HepG2 (cell line): Measurements from ENCODE around the gene TAMALIN. TPM values are rescaled to one million over a fixed set of nuclear protein-coding genes. Genes with fewer than 3 reads are reported as not detected.

Experiments used
- ATF7-NPFF ChIP-seq: sonication (generic); formaldehyde crosslinking; IDR thresholded peaks from 2 replicates; pipeline ENCODE4 v1.8.1; 2023; ENCODE audit warnings: mild to moderate bottlenecking, low read depth, missing genetic modification reagents, moderate library complexity
- DDIT3 ChIP-seq: sonication (generic); formaldehyde crosslinking; IDR thresholded peaks from 2 replicates; pipeline ENCODE4 v1.4.0; 2020; ENCODE audit warnings: mild to moderate bottlenecking, missing genetic modification reagents
- FOSL2 ChIP-seq: sonication (generic); formaldehyde crosslinking; IDR thresholded peaks from 2 replicates; pipeline ENCODE4 v1.4.0; 2020; ENCODE audit warnings: missing genetic modification reagents
- FOXA3 ChIP-seq: IDR thresholded peaks from 2 replicates; pipeline ENCODE4 v1.6.1; 2016; ENCODE audit warnings: missing genetic modification reagents, missing compliant biosample characterization
- FOXO4 ChIP-seq: sonication (generic); formaldehyde crosslinking; conservative IDR thresholded peaks from 2 replicates; pipeline ENCODE4 v1.8.1; 2023; ENCODE audit warnings: missing genetic modification reagents
- HDAC1 ChIP-seq: sonication (generic); formaldehyde crosslinking; IDR thresholded peaks from 2 replicates; pipeline ENCODE4 v1.5.1; 2020; ENCODE audit warnings: mild to moderate bottlenecking, missing genetic modification reagents
- KDM5A ChIP-seq: fragments of 200-600 bp; sonication (generic); IDR thresholded peaks from 2 replicates; pipeline ENCODE4 v1.7.0; 2018; ENCODE audit warnings: antibody characterized with exemption, mild to moderate bottlenecking, low read length, borderline replicate concordance
- KMT2A ChIP-seq: sonication (generic); formaldehyde crosslinking; IDR thresholded peaks from 2 replicates; pipeline ENCODE4 v1.4.0; 2020; ENCODE audit warnings: missing genetic modification reagents
- MXD1 ChIP-seq: sonication (generic); formaldehyde crosslinking; IDR thresholded peaks from 2 replicates; pipeline ENCODE4 v1.4.0; 2020; ENCODE audit warnings: mild to moderate bottlenecking, missing genetic modification reagents
- MYPOP ChIP-seq: sonication (generic); formaldehyde crosslinking; IDR thresholded peaks from 2 replicates; pipeline ENCODE4 v1.8.1; 2023; ENCODE audit warnings: mild to moderate bottlenecking, moderate library complexity, missing genetic modification reagents
- NFYB ChIP-seq: sonication (generic); formaldehyde crosslinking; IDR thresholded peaks from 2 replicates; pipeline ENCODE4 v1.4.0; 2020; ENCODE audit warnings: missing genetic modification reagents
- POGK ChIP-seq: sonication (generic); formaldehyde crosslinking; conservative IDR thresholded peaks from 2 replicates; pipeline ENCODE4 v1.8.0; 2022; ENCODE audit warnings: mild to moderate bottlenecking, moderate library complexity, missing genetic modification reagents
- SETDB1 ChIP-seq: sonication (generic); formaldehyde crosslinking; IDR thresholded peaks from 2 replicates; pipeline ENCODE4 v1.5.1; 2020; ENCODE audit warnings: missing genetic modification reagents, mild to moderate bottlenecking, borderline replicate concordance
- ZFP62 ChIP-seq: sonication (generic); formaldehyde crosslinking; IDR thresholded peaks from 2 replicates; pipeline ENCODE4 v1.4.0; 2020; ENCODE audit warnings: missing genetic modification reagents
- ZGPAT ChIP-seq: IDR thresholded peaks from 2 replicates; pipeline ENCODE4 v1.6.1; 2016; ENCODE audit warnings: mild to moderate bottlenecking
- ZNF264 ChIP-seq: sonication (generic); formaldehyde crosslinking; IDR thresholded peaks from 2 replicates; pipeline ENCODE4 v1.4.0; 2020; ENCODE audit warnings: missing genetic modification reagents
- ZNF468 ChIP-seq: sonication (generic); formaldehyde crosslinking; IDR thresholded peaks from 2 replicates; pipeline ENCODE4 v1.8.0; 2022; ENCODE audit warnings: mild to moderate bottlenecking, moderate library complexity, missing genetic modification reagents
- ZNF556 ChIP-seq: sonication (generic); formaldehyde crosslinking; IDR thresholded peaks from 2 replicates; pipeline ENCODE4 v1.4.0; 2020; ENCODE audit warnings: mild to moderate bottlenecking, missing genetic modification reagents, borderline replicate concordance
- ZNF597 ChIP-seq: sonication (generic); formaldehyde crosslinking; IDR thresholded peaks from 2 replicates; pipeline ENCODE4 v1.5.0; 2020; ENCODE audit warnings: missing genetic modification reagents
- ZNF710 ChIP-seq: sonication (generic); formaldehyde crosslinking; IDR thresholded peaks from 2 replicates; pipeline ENCODE4 v1.5.0; 2020; ENCODE audit warnings: mild to moderate bottlenecking, missing genetic modification reagents, borderline replicate concordance
- polyA plus RNA-seq, 8 experiments: library from polyadenylated mRNA; depleted of rRNA in 3 of 8; stranded (reverse) in 7 of 8; unstranded in 1 of 8; fragments of >200 nt; fragmentation: Illumina TruSeq in 4 of 8; extraction: Trizol in 4 of 8; gene quantifications; 2 replicates each; pipeline versions ENCODE4 v1.2.1 to v1.2.3, GENCODE V29; 2011 to 2016; ENCODE audit warnings: low read depth in 4 of 8, missing spikeins in 1 of 8, mixed read lengths in 1 of 8; ENCODE audit not compliant: insufficient read depth in 1 of 8
- total RNA-seq, 5 experiments: library from RNA; depleted of rRNA; stranded (reverse); fragments of >200 nt; fragmentation: Illumina TruSeq; extraction: Trizol; gene quantifications; 2 replicates each; pipeline ENCODE4 v1.2.3, GENCODE V29; 2016; ENCODE audit warnings: low read depth in 1 of 5

TAMALIN gene
- total and polyA plus RNA-seq, 2 of the 13 experiments (the other 11 are each of a cell fraction or from before 2014, with no cell fraction given): 2.9 to 10.9 TPM

GRCh38 chr12:52036587-52037171 is 29.9 kb downstream of the TAMALIN start (continued):
- peak; percentile 31; the same call in 1 of the 2 replicates for TF ChIP-seq ZGPAT (CRISPR knock-in tag)
- no peak for TF ChIP-seq ZNF710 (CRISPR knock-in tag)
- no peak for TF ChIP-seq POGK
- TF ChIP-seq HDAC1: peak; percentile 61; the same call in 1 of the 2 replicates
- TF ChIP-seq KDM5A: no peak
- TF ChIP-seq ZNF264 (CRISPR knock-in tag): no peak
- TF ChIP-seq KMT2A (CRISPR knock-in tag): no peak
- no peak for TF ChIP-seq ZNF556
- no peak for TF ChIP-seq ZNF597 (CRISPR knock-in tag)
- peak; percentile 59; the same call in 1 of the 2 replicates for TF ChIP-seq MXD1 (CRISPR knock-in tag)
- TF ChIP-seq FOXO4 (CRISPR knock-in tag): no peak
- no peak for TF ChIP-seq DDIT3 (CRISPR knock-in tag)
- no peak for TF ChIP-seq ZFP62 (CRISPR knock-in tag)
- TF ChIP-seq ZNF468 (CRISPR knock-in tag): no peak
- no peak for TF ChIP-seq SETDB1 (CRISPR knock-in tag)
- TF ChIP-seq NFYB (CRISPR knock-in tag): no peak
- TF ChIP-seq FOXA3 (CRISPR knock-in tag): no peak
- TF ChIP-seq MYPOP (CRISPR knock-in tag): 0 out of 2 replicates have a peak, but pooled peaks have one; percentile 31
- peak; percentile 29; the same call in 1 of the 2 replicates for TF ChIP-seq FOSL2 (CRISPR knock-in tag)
- peak; percentile 40; the same call in 1 of the 2 replicates for TF ChIP-seq ATF7-NPFF (CRISPR knock-in tag)
